ENCODE measurements around the gene ARL15. TPM values are rescaled to one million over a fixed set of nuclear protein-coding genes. Genes with fewer than 3 reads are reported as not detected.

The ARL15 gene
- total and polyA plus RNA-seq, 9 of the 15 experiments (the other 6 are each of a cell fraction or from before 2014, with no cell fraction given), result 18.5 to 80.4 (median 57.0) TPM

- 80% methylated on average over 6 of the region's 6 CpGs for WGBS (ENCODE audit: insufficient coverage, low coverage, missing lambda C conversion rate)
- in situ Hi-C loops (cut with MboI), result no loop called here
Observed at GRCh38 chr5:53928641-53929040, 381.7 kb downstream of the ARL15 start.

GRCh38 chr5:53927668-53928247 is 382.6 kb downstream of the ARL15 start:
- WGBS (ENCODE audit: insufficient coverage, low coverage, missing lambda C conversion rate), result 80% methylated on average over 6 of the region's 6 CpGs
- TF ChIP-seq ESRRA (IDR thresholded peaks at IDR 0.05; ENCODE audit: borderline replicate concordance, low read depth) (no peak), DIDO1 (tag; IDR thresholded peaks at IDR 0.05; ENCODE audit: low read depth) (no peak), CBX5 (IDR thresholded peaks at IDR 0.05; ENCODE audit: borderline replicate concordance, low read depth) (no peak), CTCFL (IDR thresholded peaks at IDR 0.05; ENCODE audit: borderline replicate concordance, insufficient read depth, low read depth, low read length, poor library complexity, severe bottlenecking) (no peak), RBFOX2 (IDR thresholded peaks at IDR 0.05; ENCODE audit: low read depth, low read length) (no peak), TCF7 (IDR thresholded peaks at IDR 0.05; ENCODE audit: borderline replicate concordance) (no peak), CUX1 (CRISPR knock-in tag; IDR thresholded peaks at IDR 0.05) (no peak)

More at GRCh38 chr5:53928641-53929040, 381.7 kb downstream of the ARL15 start:
- Histone ChIP-seq H3K9me3 (replicated peaks; ENCODE audit: control insufficient read depth, insufficient read depth, low read depth, low read length) (no peaks in the 10 kb centered on the region), H3K27ac (ENCODE audit: extremely low read depth, low read depth, low read length) (no peak overlapping the region), H3K4me2 (ENCODE audit: insufficient read depth, low read length) (no peak overlapping the region), H3K9me1 (ENCODE audit: control insufficient read depth, insufficient read depth, low read length) (no peaks in the 10 kb centered on the region), H3K27me3 (ENCODE audit: control insufficient read depth in 2 of 2, insufficient read depth in 2 of 2, low read length in 2 of 2) (no peaks in the 10 kb centered on the region), H4K20me1 (replicated peaks; ENCODE audit: control insufficient read depth, insufficient read depth, low read length) (0 out of 2 replicates have a peak, but pooled peaks cover 4% of the 10 kb centered on the region), H3K36me3 (ENCODE audit: control insufficient read depth, insufficient read depth, low read length) (no peaks in the 10 kb centered on the region), H3K9ac (ENCODE audit: insufficient read depth in 1 of 2, low read depth in 2 of 2, low read length in 2 of 2) (no peak overlapping the region), H3K79me2 (ENCODE audit: control insufficient read depth, insufficient read depth, low read length) (no peaks in the 10 kb centered on the region), H2AFZ (ENCODE audit: low read depth, low read length) (no peak overlapping the region), H3K4me3 (no peak overlapping the region), H3K4me1 (replicated peaks in 1 of 2; ENCODE audit: control insufficient read depth in 2 of 2, insufficient read depth in 2 of 2, low read length in 2 of 2) (no peaks in the 10 kb centered on the region)
- DNase-seq (ENCODE audit: extremely low read depth in 1 of 4, low spot score in 3 of 4), result no peak
- CTCF ChIA-PET (ENCODE audit: low intra/inter-chr PET ratio), result no interaction called here
- no peak for ATAC-seq
- POLR2A ChIA-PET, result no interaction called here
- BruUV-seq (replicated peaks), result no TSS peak
- TF ChIP-seq KLF1 (tag; IDR thresholded peaks at IDR 0.05) (no peak), ZNF324 (CRISPR knock-in tag; IDR thresholded peaks at IDR 0.05) (no peak), EGR1 (conservative IDR thresholded peaks at IDR 0.05) (no peak)
- FAIRE-seq, result no peak
- intact Hi-C loops (cut with micrococcal nuclease), result no loop called here

More at GRCh38 chr5:53927668-53928247, 382.6 kb downstream of the ARL15 start:
- no peaks in the 10 kb centered on the region for H3K36me3 ChIP-seq (ENCODE audit: control insufficient read depth, insufficient read depth, low read length)
- no peaks in the 10 kb centered on the region for H3K79me2 ChIP-seq (ENCODE audit: control insufficient read depth, insufficient read depth, low read length)
- ATAC-seq (no peak; the same call in 2 of the 3 replicates), FAIRE-seq (no peak), DNase-seq (ENCODE audit: extremely low read depth in 1 of 4, low spot score in 3 of 4) (no peak)
- H3K27ac ChIP-seq (ENCODE audit: extremely low read depth, low read depth, low read length), result no peak overlapping the region
- H3K9ac ChIP-seq (ENCODE audit: insufficient read depth in 1 of 2, low read depth in 2 of 2, low read length in 2 of 2), result no peak overlapping the region
- BruUV-seq (replicated peaks), result no TSS peak
- H3K4me1 ChIP-seq (replicated peaks in 1 of 2; ENCODE audit: control insufficient read depth in 2 of 2, insufficient read depth in 2 of 2, low read length in 2 of 2), result no peaks in the 10 kb centered on the region
- H3K4me2 ChIP-seq (ENCODE audit: insufficient read depth, low read length), result no peak overlapping the region
- H3K9me3 ChIP-seq (replicated peaks; ENCODE audit: control insufficient read depth, insufficient read depth, low read depth, low read length), result no peaks in the 10 kb centered on the region
- H3K27me3 ChIP-seq (ENCODE audit: control insufficient read depth in 2 of 2, insufficient read depth in 2 of 2, low read length in 2 of 2), result no peaks in the 10 kb centered on the region
- in situ Hi-C loops (cut with MboI), result no loop called here
- no peaks in the 10 kb centered on the region for H3K9me1 ChIP-seq (ENCODE audit: control insufficient read depth, insufficient read depth, low read length)
- CTCF ChIA-PET (ENCODE audit: low intra/inter-chr PET ratio), result no interaction called here
- no peak overlapping the region for H3K4me3 ChIP-seq
- no peak overlapping the region for H2AFZ ChIP-seq (ENCODE audit: low read depth, low read length)
- POLR2A ChIA-PET, result interaction anchor here (1.3 kb wide), 1 partner anchor 9 kb away, joined by 3 read pairs; no protein-coding TSS in a partner anchor
- 0 out of 2 replicates have a peak, but pooled peaks cover 4% of the 10 kb centered on the region for H4K20me1 ChIP-seq (replicated peaks; ENCODE audit: control insufficient read depth, insufficient read depth, low read length)
- intact Hi-C loops (cut with micrococcal nuclease), result no loop called here

Measured in K562 (cell line).